ENCODE measurements around the gene PXT1. TPM values are rescaled to one million over a fixed set of nuclear protein-coding genes. Genes with fewer than 3 reads are reported as not detected.
A peak's percentile ranks its signal among the peaks of the same experiment; 100 is the strongest.

PXT1 gene
- total and polyA plus RNA-seq, 9 of the 15 experiments (the other 6 are each of a cell fraction or from before 2014, with no cell fraction given): 0.09 to 0.11 (median 0.10) TPM; not detected in 5

DNA sequence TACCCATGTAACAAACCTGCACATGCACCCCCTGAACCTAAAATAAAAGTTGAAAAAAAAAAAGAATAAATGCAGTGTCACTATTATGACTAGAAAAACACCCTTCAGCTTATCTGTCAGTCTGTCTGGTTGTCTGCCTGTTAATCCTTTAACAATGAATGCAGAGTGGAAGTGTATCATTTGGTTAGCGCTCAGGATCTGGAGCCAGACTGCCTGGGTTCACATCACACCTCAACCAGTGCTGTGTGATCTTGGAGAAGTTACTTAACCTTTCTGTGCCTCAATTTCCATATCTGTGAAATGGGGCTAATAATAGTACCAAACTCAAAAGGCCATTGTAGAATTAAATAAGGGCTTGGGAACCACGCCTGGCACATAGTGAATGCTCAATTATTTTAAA lies 72.0 kb downstream of the PXT1 start:
- intact Hi-C loops (cut with micrococcal nuclease): no loop called here
- H3K9me1 ChIP-seq (ENCODE audit: control insufficient read depth, insufficient read depth, low read length): no peaks in the 10 kb centered on the region
- no TSS peak for BruUV-seq (replicated peaks)
- ChIA-PET CTCF (ENCODE audit: low intra/inter-chr PET ratio) (no interaction called here), POLR2A (interaction anchor here (0.6 to 0.7 kb wide), 2 partner anchors 95 to 416 kb away, joined by 3 read pairs; no protein-coding TSS in a partner anchor)
- no peak overlapping the region for H3K4me2 ChIP-seq (ENCODE audit: insufficient read depth, low read length)
- no peak overlapping the region for H3K4me3 ChIP-seq
- H3K27me3 ChIP-seq (ENCODE audit: control insufficient read depth in 2 of 2, insufficient read depth in 2 of 2, low read length in 2 of 2): peaks cover 39 to 76% of the 10 kb centered on the region in 2 experiments
- no peak overlapping the region for H3K27ac ChIP-seq (ENCODE audit: extremely low read depth, low read depth, low read length)
- FAIRE-seq: peak; percentile 35
- 0% methylated on average over 2 of the region's 2 CpGs for WGBS (ENCODE audit: insufficient coverage, low coverage, missing lambda C conversion rate)
- DNase-seq (ENCODE audit: extremely low read depth in 1 of 4, low spot score in 3 of 4): no peak
- H4K20me1 ChIP-seq (replicated peaks; ENCODE audit: control insufficient read depth, insufficient read depth, low read length): no peaks in the 10 kb centered on the region
- H3K9ac ChIP-seq (ENCODE audit: insufficient read depth in 1 of 2, low read depth in 2 of 2, low read length in 2 of 2): no peak overlapping the region
- no peaks in the 10 kb centered on the region for H3K9me3 ChIP-seq (replicated peaks; ENCODE audit: control insufficient read depth, insufficient read depth, low read depth, low read length)
- H3K36me3 ChIP-seq (ENCODE audit: control insufficient read depth, insufficient read depth, low read length): no peaks in the 10 kb centered on the region
- in situ Hi-C loops (cut with MboI): no loop called here
- H2AFZ ChIP-seq (ENCODE audit: low read depth, low read length): no peak overlapping the region
- H3K79me2 ChIP-seq (ENCODE audit: control insufficient read depth, insufficient read depth, low read length): no peaks in the 10 kb centered on the region
- H3K4me1 ChIP-seq (replicated peaks in 1 of 2; ENCODE audit: control insufficient read depth in 2 of 2, insufficient read depth in 2 of 2, low read length in 2 of 2): peaks cover 0 to 7% of the 10 kb centered on the region in 2 experiments; a peak in 2 of 5 replicates
- ATAC-seq: no peak
- TF ChIP-seq ZFP36 (IDR thresholded peaks at IDR 0.05; ENCODE audit: low read depth, low read length, partially characterized antibody): peak; percentile 87
- no peak for TF ChIP-seq CAMTA2 (CRISPR knock-in tag; conservative IDR thresholded peaks at IDR 0.05)
- no peak for TF ChIP-seq JUND (IDR thresholded peaks at IDR 0.05; ENCODE audit: borderline replicate concordance, low read depth, low read length)
- no peak for TF ChIP-seq JUND (tag; IDR thresholded peaks at IDR 0.05; ENCODE audit: borderline replicate concordance, low read depth, low read length)
- no peak for TF ChIP-seq SUPT5H (IDR thresholded peaks at IDR 0.05)
- TF ChIP-seq SMARCA5 (IDR thresholded peaks at IDR 0.05): peak; percentile 89
- no peak for TF ChIP-seq FIP1L1 (IDR thresholded peaks at IDR 0.05; ENCODE audit: low read depth, low read length, poor library complexity, severe bottlenecking)
- TF ChIP-seq POLR2G (IDR thresholded peaks at IDR 0.05; ENCODE audit: low read depth, low read length): no peak
- no peak for TF ChIP-seq POLR2AphosphoS2 (IDR thresholded peaks at IDR 0.05; ENCODE audit: low read length)
- no peak for TF ChIP-seq ZNF77 (CRISPR knock-in tag; IDR thresholded peaks at IDR 0.05)
- TF ChIP-seq HNRNPK (IDR thresholded peaks at IDR 0.05; ENCODE audit: low read depth, low read length, poor library complexity, severe bottlenecking): no peak
- TF ChIP-seq SETDB1 (IDR thresholded peaks at IDR 0.05; ENCODE audit: low read length): no peak
- no peak for TF ChIP-seq MAZ (CRISPR knock-in tag; conservative IDR thresholded peaks at IDR 0.05 in 1 of 2, IDR thresholded peaks at IDR 0.05 in 1 of 2)
- no peak for TF ChIP-seq FOXJ3 (CRISPR knock-in tag; IDR thresholded peaks at IDR 0.05)
- TF ChIP-seq MTF1 (CRISPR knock-in tag; IDR thresholded peaks at IDR 0.05; ENCODE audit: borderline replicate concordance): no peak
- TF ChIP-seq FOXA1 (IDR thresholded peaks at IDR 0.05; ENCODE audit: borderline replicate concordance): no peak
- no peak for TF ChIP-seq HDAC1 (IDR thresholded peaks at IDR 0.05)
- no peak for TF ChIP-seq CBX5 (IDR thresholded peaks at IDR 0.05; ENCODE audit: borderline replicate concordance, low read depth)
- TF ChIP-seq, protein P1, sequence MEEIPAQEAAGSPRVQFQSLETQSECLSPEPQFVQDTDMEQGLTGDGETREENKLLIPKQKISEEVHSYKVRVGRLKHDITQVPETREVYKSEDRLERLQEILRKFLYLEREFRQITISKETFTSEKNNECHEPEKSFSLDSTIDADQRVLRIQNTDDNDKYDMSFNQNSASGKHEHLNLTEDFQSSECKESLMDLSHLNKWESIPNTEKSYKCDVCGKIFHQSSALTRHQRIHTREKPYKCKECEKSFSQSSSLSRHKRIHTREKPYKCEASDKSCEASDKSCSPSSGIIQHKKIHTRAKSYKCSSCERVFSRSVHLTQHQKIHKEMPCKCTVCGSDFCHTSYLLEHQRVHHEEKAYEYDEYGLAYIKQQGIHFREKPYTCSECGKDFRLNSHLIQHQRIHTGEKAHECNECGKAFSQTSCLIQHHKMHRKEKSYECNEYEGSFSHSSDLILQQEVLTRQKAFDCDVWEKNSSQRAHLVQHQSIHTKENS (CRISPR knock-in tag; IDR thresholded peaks at IDR 0.05): no peak
- no peak for TF ChIP-seq ZNF140 (CRISPR knock-in tag; IDR thresholded peaks at IDR 0.05)
